GM13976 (cell line): ENCODE data around the gene RPL37.
"Not testable (repeated sequence)": the region's sequence is repeated elsewhere in the genome, so short reads cannot be mapped to it uniquely, and the experiment has no call there.

Experiments used
- DNase-seq: peaks from one replicate; pipeline ENCODE4 v3.0.0; 2012; ENCODE audit warnings: low spot score
- CTCF ChIP-seq: IDR thresholded peaks from 2 replicates; pipeline ENCODE4 v1.5.1; 2012; ENCODE audit warnings: borderline replicate concordance, mild to moderate bottlenecking; ENCODE audit not compliant: insufficient read depth; ENCODE audit errors: extremely low read depth, missing control alignments, control extremely low read depth
- in situ Hi-C: fragments of 300-500 bp; cut with MboI; formaldehyde crosslinking; loops from one replicate; pipeline ENCODE4 v1.12.0; 2022; ENCODE audit warnings: low sequenced_read_pairs, mixed read lengths, inconsistent platforms; ENCODE audit not compliant: unreplicated experiment

RPL37 gene

DNA sequence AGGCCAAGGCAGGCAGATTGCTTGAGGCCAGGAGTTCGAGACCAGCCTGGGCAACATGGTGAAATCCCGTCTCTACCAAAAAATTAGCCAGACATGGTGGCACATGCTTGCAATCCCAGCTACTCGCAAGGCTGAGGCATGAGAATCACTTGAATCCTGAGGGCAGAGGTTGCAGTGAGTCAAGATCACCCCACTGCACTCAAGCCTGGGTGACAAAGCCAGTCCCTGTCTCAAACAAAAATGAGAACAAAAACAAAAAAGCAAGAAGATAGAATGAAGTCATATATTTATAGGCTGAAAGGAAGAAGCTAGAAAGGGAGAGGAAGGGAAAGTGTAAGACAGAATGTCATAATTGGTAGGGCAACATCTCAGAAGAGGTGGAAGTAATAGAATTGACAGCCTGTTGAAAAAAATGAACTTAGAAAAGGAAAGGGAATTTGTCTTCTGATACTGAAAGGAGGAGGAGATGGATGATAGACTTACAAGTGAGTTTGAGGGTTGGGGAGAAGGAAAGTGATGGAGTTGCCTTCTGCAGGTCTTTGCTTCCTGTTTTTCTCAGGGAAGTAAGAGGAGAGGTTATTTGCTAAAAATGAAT is 38.4 kb upstream of the RPL37 start:
- TF ChIP-seq CTCF = no peak
- in situ Hi-C loops = no loop called here
- no peak for DNase-seq

DNA sequence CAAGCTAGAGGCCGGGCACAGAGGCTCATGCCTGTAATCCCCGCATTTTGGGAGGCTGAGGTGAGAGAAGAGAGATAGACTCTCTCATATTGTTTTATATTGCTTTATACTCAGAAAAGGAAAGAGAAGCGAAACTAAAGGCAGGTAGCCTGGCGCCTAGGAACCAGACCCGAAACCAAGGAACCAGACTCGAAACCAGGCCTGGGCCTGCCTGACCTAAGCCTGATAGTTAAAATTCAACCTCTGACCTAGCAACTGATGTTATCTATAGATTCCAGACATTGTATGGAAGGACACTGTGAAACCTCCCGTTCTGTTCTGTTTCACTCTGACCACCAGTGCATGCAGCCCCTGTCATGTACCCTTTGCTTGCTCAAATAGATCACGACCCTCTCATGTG is 37.2 kb upstream of the RPL37 start:
- DNase-seq, in situ Hi-C loops: not testable (repeated sequence)

DNA sequence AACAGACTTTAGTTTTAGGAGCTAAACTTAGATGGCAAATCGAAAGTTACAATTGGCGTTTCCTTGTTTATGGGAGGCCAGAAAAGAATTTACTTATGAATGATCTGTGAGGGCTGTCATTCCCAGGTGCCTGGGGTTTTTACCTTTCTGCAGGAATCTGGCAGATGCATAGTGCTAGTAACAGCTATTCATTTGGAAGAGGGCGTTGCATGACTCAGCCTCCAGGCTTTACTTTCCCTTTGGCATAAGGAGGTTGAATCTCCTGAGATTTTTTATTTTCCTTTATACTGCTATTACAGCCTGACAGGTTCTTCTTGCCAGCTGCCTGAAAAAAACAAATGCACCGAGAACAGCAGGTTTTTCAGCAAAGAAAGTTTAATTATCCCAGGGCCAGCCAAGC is 36.2 kb upstream of the RPL37 start:
- DNase-seq = no peak
- TF ChIP-seq CTCF = no peak
- in situ Hi-C loops = no loop called here

GRCh38 chr5:40869384-40869783 is 34.4 kb upstream of the RPL37 start:
- in situ Hi-C loops = no loop called here
- DNase-seq = no peak
- TF ChIP-seq CTCF = no peak

- DNase-seq = no peak
- in situ Hi-C loops = no loop called here
- no peak for TF ChIP-seq CTCF
Measured at GRCh38 chr5:40866844-40867243, 31.8 kb upstream of the RPL37 start.

GRCh38 chr5:40865004-40865403 is 30.0 kb upstream of the RPL37 start:
- DNase-seq, in situ Hi-C loops: not testable (repeated sequence)

GRCh38 chr5:40860711-40861110 is 25.7 kb upstream of the RPL37 start:
- TF ChIP-seq CTCF = no peak
- no peak for DNase-seq
- in situ Hi-C loops = no loop called here

DNA sequence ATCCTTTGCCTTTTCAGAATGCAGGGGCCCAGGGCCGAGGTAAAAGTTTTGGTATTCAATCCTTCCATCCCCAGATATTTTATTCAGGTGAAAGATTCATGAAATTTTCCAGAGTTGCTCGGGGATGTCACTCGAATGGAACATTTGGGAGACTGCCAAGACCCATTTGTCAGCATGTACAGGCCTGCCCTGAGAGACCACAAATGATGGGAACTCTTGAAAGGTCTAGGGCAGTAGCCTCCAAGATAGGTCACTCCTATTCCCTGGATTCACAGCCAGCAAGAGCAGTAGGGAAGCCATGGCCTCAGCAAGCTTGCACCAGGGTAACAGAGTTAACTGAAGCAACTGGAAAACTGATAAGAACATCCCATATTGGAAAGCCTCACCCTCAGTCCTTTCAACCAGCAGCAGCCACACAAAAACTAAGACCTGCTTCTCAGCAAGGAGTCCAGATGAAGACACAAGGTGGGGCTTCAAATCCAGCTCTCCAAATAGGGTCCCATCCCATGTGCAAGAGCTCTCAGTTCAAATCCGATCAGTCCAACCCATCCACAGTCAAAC is 18.7 kb upstream of the RPL37 start:
- in situ Hi-C loops = no loop called here
- TF ChIP-seq CTCF = no peak
- no peak for DNase-seq
